ENCODE results near the gene MYO1D. TPM values are rescaled to one million over a fixed set of nuclear protein-coding genes. Genes with fewer than 3 reads are reported as not detected.

Gene MYO1D
- total and polyA plus RNA-seq, 8 donors: 16.7 to 43.0 (median 29.4) TPM

DNA sequence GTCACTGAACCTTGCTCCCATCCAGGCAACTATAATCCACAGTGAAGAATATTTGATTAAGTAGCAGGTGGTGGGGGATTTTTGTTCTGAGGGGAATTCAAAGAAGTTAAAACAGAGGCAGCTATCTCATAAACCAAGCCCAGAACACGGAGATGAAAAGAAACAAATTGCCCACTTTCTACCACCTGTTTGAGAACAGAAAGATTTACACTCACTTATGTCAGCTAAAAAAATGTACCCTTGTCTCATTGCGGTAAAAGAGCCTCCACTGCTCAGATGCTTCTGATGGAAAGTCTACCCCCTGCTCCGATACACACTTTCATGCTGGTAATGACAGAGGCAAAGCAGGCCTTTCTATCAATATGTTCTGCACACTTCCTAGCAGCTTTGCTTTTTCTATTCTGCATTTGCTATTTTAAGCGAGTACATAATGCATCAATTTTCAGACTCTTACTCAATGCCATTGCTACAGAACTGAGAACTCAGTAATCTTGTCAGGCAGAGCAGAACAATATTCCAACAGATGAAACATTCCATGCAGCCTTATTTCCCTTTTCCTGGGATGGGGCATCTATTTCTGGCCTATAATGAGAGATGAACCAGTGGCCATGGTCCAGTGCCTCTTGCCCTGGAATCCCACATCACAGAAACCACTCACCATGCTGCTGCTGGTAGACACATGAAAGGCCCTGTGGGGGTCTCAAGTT is 361.1 kb downstream of the MYO1D start:
- no peak overlapping the region for H3K27ac ChIP-seq
- TF ChIP-seq, protein P1, sequence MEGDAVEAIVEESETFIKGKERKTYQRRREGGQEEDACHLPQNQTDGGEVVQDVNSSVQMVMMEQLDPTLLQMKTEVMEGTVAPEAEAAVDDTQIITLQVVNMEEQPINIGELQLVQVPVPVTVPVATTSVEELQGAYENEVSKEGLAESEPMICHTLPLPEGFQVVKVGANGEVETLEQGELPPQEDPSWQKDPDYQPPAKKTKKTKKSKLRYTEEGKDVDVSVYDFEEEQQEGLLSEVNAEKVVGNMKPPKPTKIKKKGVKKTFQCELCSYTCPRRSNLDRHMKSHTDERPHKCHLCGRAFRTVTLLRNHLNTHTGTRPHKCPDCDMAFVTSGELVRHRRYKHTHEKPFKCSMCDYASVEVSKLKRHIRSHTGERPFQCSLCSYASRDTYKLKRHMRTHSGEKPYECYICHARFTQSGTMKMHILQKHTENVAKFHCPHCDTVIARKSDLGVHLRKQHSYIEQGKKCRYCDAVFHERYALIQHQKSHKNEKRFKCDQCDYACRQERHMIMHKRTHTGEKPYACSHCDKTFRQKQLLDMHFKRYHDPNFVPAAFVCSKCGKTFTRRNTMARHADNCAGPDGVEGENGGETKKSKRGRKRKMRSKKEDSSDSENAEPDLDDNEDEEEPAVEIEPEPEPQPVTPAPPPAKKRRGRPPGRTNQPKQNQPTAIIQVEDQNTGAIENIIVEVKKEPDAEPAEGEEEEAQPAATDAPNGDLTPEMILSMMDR (IDR thresholded peaks at IDR 0.05): no peak
- WGBS, 2 donors: 91 to 96% methylated on average over 4 of the region's 4 CpGs
- H3K27me3 ChIP-seq: no peaks in the 10 kb centered on the region
- no peaks in the 10 kb centered on the region for H3K36me3 ChIP-seq
- no peaks in the 10 kb centered on the region for H3K4me1 ChIP-seq
- no peak for ATAC-seq
- H3K9me3 ChIP-seq: no peaks in the 10 kb centered on the region
- H3K4me3 ChIP-seq: no peak overlapping the region
- no peak for FAIRE-seq
- no peak for DNase-seq
- intact Hi-C loops (cut with DNase I): no loop called here

DNA sequence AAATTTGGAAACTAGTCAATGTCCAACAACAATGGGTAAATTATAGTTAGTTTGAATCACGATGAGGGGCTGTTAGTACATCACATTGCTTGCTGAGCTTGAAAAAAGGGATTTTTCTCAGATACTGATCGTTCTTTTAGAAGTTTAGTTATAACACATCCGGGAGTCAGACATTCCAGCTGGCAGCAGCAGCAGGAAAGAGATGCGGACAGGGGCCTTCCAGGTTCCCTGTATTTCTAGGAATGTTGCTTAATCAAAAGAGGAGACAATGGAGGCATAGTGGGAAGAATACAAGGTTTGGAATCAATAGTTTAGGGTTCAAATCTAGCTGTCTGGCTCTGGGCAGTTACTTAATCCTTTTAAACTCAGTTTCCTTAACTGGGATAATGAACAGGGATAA is 362.3 kb downstream of the MYO1D start:
- FAIRE-seq (no peak), DNase-seq (no peak), ATAC-seq (no peak)
- no peak overlapping the region for H3K27ac ChIP-seq
- intact Hi-C loops (cut with DNase I): no loop called here
- H3K4me1 ChIP-seq: no peaks in the 10 kb centered on the region
- H3K4me3 ChIP-seq: no peak overlapping the region
- no peaks in the 10 kb centered on the region for H3K9me3 ChIP-seq
- 74 to 76% methylated on average over 4 of the region's 4 CpGs for WGBS, 2 donors
- no peaks in the 10 kb centered on the region for H3K36me3 ChIP-seq
- H3K27me3 ChIP-seq: no peaks in the 10 kb centered on the region
- TF ChIP-seq, protein P1 (IDR thresholded peaks at IDR 0.05): no peak

DNA sequence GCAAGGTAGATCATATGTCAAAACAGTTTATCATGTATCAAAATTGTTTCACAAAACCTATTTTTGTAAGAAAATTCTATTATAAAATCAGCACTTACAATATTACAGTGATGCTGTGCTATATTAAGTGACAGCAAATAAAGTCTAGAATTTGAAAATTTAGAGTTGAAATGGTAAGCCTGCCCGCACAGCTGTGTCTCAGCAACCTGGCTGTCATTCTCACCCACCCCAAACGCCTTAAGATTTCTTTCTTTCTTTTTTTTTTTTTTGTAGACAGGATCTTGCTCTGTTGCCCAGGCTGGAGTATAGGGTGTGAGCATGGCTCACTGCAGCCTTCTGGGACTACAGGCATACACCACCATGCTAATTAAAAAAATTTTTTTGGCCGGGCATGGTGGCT is 363.3 kb downstream of the MYO1D start:
- no peak for FAIRE-seq
- Histone ChIP-seq H3K36me3 (no peaks in the 10 kb centered on the region), H3K4me3 (no peak overlapping the region), H3K4me1 (no peaks in the 10 kb centered on the region), H3K27me3 (no peaks in the 10 kb centered on the region), H3K9me3 (no peaks in the 10 kb centered on the region), H3K27ac (no peak overlapping the region)
- TF ChIP-seq, protein P1 (IDR thresholded peaks at IDR 0.05): no peak
- no peak for ATAC-seq
- 83 to 86% methylated on average over 3 of the region's 3 CpGs for WGBS, 2 donors
- intact Hi-C loops (cut with DNase I): no loop called here
- DNase-seq: no peak

DNA sequence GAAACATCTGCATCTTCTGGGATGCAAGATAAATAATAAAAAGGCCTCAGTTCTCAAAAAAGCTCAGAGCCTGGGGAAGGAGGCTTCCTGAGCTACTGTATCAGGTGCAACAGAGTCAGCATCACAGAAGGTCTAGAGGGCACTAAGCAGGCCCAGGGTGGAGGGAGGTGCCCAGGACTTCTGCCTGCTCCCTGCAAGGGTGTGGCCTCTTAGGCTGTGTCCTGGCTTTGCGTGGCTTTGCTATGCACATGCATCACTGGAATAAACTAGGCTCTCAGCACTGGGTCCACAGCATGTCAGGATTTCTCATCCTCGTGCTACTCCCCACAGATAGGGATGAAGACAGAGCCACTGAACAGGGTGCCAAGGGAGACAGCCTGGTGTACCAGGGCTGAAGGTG is 364.6 kb downstream of the MYO1D start:
- TF ChIP-seq, protein P1 (IDR thresholded peaks at IDR 0.05): no peak
- intact Hi-C loops (cut with DNase I): no loop called here
- FAIRE-seq (no peak), ATAC-seq (no peak), DNase-seq (no peak)
- 95 to 100% methylated on average over 2 of the region's 2 CpGs for WGBS, 2 donors
- H3K27me3 ChIP-seq: no peaks in the 10 kb centered on the region
- H3K9me3 ChIP-seq: no peaks in the 10 kb centered on the region
- no peak overlapping the region for H3K27ac ChIP-seq
- no peaks in the 10 kb centered on the region for H3K36me3 ChIP-seq
- no peaks in the 10 kb centered on the region for H3K4me1 ChIP-seq
- H3K4me3 ChIP-seq: no peak overlapping the region

DNA sequence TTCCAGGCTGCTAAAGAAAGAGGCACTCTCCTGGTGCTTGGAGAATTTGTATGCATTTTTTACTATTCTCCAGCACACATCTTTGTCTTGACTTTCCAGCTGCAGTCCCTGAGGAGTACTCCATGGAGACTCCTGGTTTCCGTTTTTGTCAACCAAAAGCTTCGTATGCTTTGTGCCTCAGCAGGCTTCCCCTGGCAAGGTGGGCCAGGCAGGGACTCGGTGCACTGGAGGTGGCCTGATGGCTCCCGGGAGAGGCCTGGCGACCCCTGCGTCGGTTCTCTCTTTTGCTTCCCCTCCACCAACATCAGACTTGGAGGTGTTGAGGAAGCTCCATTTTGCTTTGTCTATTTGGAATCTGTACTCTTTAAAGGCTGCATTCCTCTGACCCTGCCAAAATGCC is 366.5 kb downstream of the MYO1D start:
- FAIRE-seq (no peak), ATAC-seq (no peak), DNase-seq (no peak)
- TF ChIP-seq, protein P1 (IDR thresholded peaks at IDR 0.05): no peak
- Histone ChIP-seq H3K36me3 (no peaks in the 10 kb centered on the region), H3K27me3 (no peaks in the 10 kb centered on the region), H3K9me3 (no peaks in the 10 kb centered on the region), H3K4me3 (no peak overlapping the region), H3K4me1 (no peaks in the 10 kb centered on the region), H3K27ac (no peak overlapping the region)
- WGBS, 2 donors: 87 to 92% methylated on average over 7 of the region's 7 CpGs
- intact Hi-C loops (cut with DNase I): no loop called here

Measured in pancreas (tissue), 10 donors.